Adipocyte (in vitro differentiated cells): ENCODE results near the gene ZFP90.

ENCODE experiments used
- DNase-seq: peaks from one replicate; pipeline ENCODE4 v3.0.0-alpha.2; 2015; ENCODE audit warnings: low read depth
- H3K27me3 ChIP-seq: replicated peaks from 2 replicates; pipeline ENCODE4 v1.7.0; 2013; ENCODE audit warnings: mild to moderate bottlenecking, low read length, moderate library complexity; ENCODE audit not compliant: control insufficient read depth, insufficient read depth
- H3K36me3 ChIP-seq: 2 replicates; pipeline ENCODE4 v1.7.0; 2013; ENCODE audit warnings: low read length, mild to moderate bottlenecking, moderate library complexity; ENCODE audit not compliant: control insufficient read depth, insufficient read depth, severe bottlenecking
- H3K4me1 ChIP-seq: 2 replicates; pipeline ENCODE4 v1.7.0; 2013; ENCODE audit warnings: mild to moderate bottlenecking, low read length, moderate library complexity; ENCODE audit not compliant: control insufficient read depth, insufficient read depth
- H3K4me3 ChIP-seq: 2 replicates; pipeline ENCODE4 v1.7.0; 2013; ENCODE audit warnings: mild to moderate bottlenecking, low read length, moderate library complexity
- H3K9ac ChIP-seq: 2 replicates; pipeline ENCODE4 v1.7.0; 2013; ENCODE audit warnings: mild to moderate bottlenecking, low read length, moderate library complexity
- H3K9me3 ChIP-seq: 2 replicates; pipeline ENCODE4 v1.7.0; 2013; ENCODE audit warnings: mild to moderate bottlenecking, low read length, moderate library complexity; ENCODE audit not compliant: control insufficient read depth

The ZFP90 gene

DNA sequence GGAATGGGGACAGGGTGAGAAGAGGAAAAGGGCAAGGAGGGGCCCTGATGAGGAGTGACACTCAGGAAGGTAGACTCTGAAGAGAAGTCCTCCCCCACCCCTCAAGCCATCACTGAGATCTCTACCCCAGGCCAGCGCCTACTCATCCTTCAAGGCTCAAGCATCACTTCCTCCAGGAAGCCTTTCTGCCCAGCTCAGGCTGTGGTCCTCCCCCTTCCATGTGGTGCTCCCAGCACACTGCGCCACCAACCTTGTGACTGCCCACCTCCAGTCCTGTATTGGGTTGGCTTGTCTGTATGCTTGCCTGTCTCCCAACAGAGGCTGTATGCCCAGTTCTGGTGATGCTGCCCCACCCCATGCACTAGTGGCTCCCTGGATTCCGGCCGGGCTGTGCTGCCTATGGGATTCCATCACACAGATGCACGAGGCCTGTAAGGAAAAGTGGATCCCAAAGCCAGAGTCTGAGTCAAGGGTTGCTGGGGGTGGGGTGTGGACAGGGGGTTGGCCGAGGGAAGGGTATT, 19.8 kb upstream of the ZFP90 start:
- no peaks in the 10 kb centered on the region for H3K36me3 ChIP-seq
- no peak overlapping the region for H3K4me3 ChIP-seq

DNA sequence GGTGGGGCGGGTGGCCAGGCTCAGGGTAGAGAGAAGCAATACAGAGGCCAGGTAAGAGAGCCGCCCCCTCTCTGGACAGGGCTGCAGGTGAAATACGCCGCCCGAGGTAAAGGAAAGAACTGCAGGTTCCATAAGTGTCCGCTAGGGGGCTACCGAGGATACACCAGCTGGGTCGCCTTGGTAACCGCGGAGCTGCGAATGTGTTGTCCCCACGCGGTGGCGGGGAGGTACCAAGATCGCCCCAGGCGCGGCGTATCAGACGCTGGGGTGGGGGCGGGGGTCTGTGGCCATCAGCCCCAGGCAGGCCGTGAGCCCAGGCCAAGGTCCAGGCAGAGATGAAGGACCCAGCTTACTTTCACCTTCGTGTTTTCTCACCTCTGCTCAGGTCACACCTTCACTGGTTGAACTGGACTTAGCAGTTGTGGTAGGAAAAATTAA, 18.4 kb upstream of the ZFP90 start:
- Histone ChIP-seq H3K9me3 (no peaks in the 10 kb centered on the region), H3K27me3 (peaks cover 15% of the 10 kb centered on the region), H3K36me3 (no peaks in the 10 kb centered on the region), H3K9ac (no peak overlapping the region), H3K4me1 (peaks cover 4% of the 10 kb centered on the region), H3K4me3 (peak overlapping the region; percentile 50)
- DNase-seq: peak; percentile 94

More for the DNA sequence above, 19.8 kb upstream of the ZFP90 start:
- DNase-seq: no peak
- Histone ChIP-seq H3K4me1 (peaks cover 4% of the 10 kb centered on the region), H3K9me3 (no peaks in the 10 kb centered on the region), H3K9ac (no peak overlapping the region), H3K27me3 (peaks cover 14% of the 10 kb centered on the region)

DNA sequence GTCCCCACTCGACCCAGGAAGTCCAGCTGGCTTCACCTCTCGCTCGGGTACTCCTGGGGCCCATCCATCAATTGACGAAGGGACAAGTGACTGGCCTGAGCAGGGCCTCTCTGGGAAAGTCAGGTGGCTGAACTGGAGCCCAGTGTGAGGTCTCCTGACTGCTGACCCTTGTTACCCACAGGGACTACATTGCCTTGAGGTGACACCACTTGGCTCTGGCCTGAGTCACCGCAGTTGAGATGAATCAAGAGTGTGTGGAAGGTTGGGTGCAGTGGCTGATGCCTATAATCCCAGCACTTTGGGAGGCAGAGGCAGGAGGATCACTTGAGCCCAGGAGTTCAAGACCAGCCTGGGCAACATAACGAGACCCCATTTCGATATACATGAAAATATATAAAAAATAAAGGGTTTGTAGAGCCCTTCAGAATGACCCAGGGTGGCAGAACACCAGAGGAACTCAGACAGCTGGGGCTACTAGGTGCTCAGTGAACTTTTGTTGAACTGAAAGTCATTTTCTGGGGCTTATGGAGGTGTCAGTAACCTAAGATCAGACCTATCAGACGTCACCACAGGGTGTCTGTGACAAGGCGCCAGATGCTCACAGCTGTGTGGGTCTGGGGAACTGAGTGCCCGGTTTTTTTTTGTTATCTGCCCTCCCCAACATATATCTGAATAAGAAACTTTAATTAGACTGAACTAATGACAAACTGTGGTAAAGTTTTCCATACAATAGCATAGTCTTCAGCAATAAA, 14.8 kb upstream of the ZFP90 start:
- Histone ChIP-seq H3K4me1 (peaks cover 10% of the 10 kb centered on the region), H3K27me3 (peaks cover 12% of the 10 kb centered on the region), H3K4me3 (no peak overlapping the region), H3K9ac (no peak overlapping the region), H3K9me3 (no peaks in the 10 kb centered on the region), H3K36me3 (no peaks in the 10 kb centered on the region)
- no peak for DNase-seq

DNA sequence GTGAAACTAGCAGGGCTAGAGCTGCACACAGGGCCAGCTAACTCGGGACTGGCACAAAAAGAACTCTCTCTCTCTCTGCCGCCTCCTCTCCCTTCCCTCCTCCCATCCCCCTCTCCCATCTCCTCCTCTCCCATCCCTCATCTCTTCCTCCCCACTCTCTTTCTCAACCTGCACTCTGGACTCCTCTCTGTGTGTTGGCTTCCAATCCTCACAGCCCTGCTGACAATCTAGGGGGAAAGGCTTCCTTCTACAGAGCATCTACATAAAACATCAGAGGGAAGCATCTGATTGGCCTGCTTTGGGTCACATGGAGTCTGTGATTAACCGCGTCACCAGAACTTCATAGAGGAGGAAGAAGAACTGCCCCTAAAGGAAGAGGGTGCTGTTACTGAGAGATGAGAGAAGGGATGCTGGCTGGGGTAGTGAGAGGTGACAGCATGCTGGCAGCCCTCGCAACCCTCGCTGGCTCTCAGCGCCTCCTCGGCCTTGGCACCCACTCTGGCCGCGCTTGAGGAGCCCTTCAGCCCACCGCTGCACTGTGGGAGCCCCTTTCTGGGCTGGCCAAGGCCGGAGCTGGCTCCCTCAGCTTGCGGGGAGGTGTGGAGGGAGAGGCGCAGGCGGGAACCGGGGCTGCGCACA, 12.8 kb upstream of the ZFP90 start:
- Histone ChIP-seq H3K4me3 (no peak overlapping the region), H3K36me3 (no peaks in the 10 kb centered on the region), H3K9ac (no peak overlapping the region), H3K9me3 (no peaks in the 10 kb centered on the region), H3K4me1 (peaks cover 18% of the 10 kb centered on the region), H3K27me3 (peaks cover 11% of the 10 kb centered on the region)
- DNase-seq: no peak

DNA sequence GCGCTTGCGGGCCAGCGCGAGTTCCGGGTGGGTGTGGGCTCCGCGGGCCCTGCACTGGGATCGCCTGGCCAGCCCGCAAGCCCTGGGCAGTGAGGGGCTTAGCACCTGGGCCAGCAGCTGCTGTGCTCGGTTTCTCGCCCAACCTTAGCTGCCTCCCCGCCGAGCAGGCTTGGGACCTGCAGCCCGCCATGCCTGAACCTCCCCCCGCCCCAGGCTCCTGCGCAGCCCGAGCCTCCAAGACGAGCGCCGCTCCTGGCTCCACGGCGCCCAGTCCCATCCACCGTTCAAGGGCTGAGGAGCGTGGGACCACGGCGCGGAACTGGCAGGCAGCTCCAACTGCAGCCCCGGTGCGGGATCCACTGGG, 12.3 kb upstream of the ZFP90 start:
- DNase-seq: no peak
- no peaks in the 10 kb centered on the region for H3K9me3 ChIP-seq

DNA sequence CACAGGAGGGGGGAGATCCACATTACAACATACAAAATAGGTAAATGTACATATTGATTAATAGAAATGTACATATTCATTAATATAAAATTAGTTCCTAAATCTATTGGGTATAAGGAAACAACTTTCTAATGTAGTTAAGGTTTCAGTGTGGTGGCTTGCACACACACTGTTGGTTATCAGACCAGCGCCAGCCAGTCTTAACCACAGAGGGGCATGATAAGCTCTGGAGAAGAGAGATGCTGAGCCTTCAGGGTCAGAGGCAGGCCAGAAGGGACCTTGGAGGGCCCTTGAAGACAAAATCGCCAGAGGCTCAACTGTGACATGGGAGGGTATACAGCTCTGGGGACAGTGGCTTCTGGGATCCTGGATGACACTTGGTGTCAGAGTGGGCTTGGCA, 10.9 kb upstream of the ZFP90 start:
- no peak overlapping the region for H3K4me3 ChIP-seq
- peaks cover 18% of the 10 kb centered on the region for H3K4me1 ChIP-seq
- H3K9me3 ChIP-seq: no peaks in the 10 kb centered on the region
- no peak overlapping the region for H3K9ac ChIP-seq
- no peaks in the 10 kb centered on the region for H3K36me3 ChIP-seq
- no peak for DNase-seq
- H3K27me3 ChIP-seq: peaks cover 11% of the 10 kb centered on the region

More for the DNA sequence above, 12.3 kb upstream of the ZFP90 start:
- Histone ChIP-seq H3K9ac (no peak overlapping the region), H3K4me1 (peaks cover 18% of the 10 kb centered on the region), H3K27me3 (peaks cover 11% of the 10 kb centered on the region), H3K36me3 (no peaks in the 10 kb centered on the region), H3K4me3 (no peak overlapping the region)

DNA sequence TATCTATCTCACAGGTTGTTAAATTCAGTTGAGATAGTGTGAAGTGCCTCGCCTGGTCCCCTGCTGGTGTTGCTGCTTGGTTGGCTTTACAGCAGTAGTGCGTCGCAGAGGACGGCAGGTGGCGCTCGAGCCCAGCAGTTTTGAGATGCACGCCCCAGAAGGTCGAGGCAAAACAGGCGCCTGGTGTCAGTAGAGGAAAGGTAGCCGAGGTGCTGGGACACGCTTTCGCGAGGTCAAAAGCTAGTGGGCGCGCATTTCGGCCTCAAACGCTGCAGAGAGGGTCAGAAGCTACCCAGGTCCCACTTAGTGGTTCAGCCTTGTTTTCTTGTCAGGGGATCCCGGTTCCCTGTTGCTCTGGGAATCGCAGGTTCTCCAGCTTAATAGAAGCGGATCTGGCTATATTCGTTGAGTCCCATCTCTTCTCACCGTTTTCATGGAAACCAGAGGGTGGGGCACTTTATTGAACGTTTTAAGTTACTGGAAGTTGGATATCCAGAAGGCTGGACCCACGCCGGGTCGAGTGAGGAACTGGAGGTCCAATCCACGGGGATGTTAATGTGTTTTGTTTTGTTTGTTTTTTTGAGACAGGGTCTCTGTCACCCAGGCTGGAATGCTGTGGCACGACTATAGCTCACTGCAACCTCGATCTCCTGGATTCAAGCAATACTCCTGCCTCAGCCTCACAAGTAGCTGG, 10.3 kb upstream of the ZFP90 start:
- no peaks in the 10 kb centered on the region for H3K9me3 ChIP-seq
- peak overlapping the region; percentile 66 for H3K4me3 ChIP-seq
- H3K9ac ChIP-seq: no peak overlapping the region
- H3K36me3 ChIP-seq: no peaks in the 10 kb centered on the region
- H3K27me3 ChIP-seq: peaks cover 11% of the 10 kb centered on the region
- peak; percentile 91 for DNase-seq
- peaks cover 18% of the 10 kb centered on the region for H3K4me1 ChIP-seq

DNA sequence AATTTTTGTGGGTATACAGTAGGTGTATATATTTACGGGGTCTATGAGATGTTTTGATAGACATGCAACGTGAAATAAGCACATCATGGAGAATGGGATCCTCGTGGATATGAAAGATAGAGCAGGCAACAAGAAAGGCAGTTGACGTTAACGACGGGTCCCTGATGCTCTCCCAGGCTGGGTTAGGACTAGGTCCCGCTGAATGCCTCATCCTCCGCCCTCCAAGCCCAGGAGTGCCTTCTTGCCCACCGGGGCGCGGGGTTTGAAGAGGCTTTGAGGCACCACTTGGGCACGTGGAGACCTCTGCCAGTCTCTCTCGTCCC, 9.5 kb upstream of the ZFP90 start:
- peaks cover 5% of the 10 kb centered on the region for H3K27me3 ChIP-seq
- H3K36me3 ChIP-seq: no peaks in the 10 kb centered on the region
- H3K9me3 ChIP-seq: no peaks in the 10 kb centered on the region
- peak overlapping the region; percentile 86 for H3K4me3 ChIP-seq
- DNase-seq: no peak
- H3K4me1 ChIP-seq: peaks cover 18% of the 10 kb centered on the region
- peak overlapping the region; percentile 79 for H3K9ac ChIP-seq

DNA sequence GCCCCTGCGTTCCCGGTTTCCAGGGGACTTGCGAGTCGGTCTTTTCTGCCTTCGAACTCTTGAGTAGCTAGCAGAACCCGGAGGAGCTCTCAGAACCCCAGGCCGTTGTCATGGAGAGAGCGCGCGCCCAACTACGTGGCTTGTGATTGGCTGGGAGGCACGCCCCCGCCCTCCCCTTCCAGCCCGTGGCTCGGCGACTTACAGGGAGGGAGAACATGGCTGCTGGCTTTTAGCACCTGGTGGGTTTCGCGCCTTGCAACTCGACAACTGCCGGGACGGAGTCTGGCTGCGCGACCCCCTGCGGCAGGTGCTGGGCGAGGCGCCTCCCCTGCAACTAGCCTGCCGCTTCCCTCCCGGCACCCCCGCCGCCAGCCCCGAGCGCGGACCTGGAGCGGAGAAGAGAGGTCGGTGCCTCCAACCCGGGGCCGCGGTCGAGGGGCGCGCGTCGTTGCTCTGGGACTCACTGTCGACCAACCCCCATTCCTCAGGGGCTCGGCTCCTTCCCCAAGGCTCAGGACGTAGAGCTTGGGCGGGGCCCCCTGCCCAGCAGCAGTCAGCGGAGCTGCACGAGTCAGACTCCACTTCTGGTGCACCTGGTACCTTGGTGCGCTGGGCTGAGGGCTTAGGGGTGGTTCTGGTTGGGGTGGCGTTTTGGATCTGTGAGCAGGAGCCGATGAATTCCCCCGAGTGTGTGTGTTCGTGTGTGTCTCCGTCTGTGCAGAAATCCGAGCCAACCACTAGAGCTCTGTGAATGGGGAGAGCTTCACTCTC, 9.0 kb upstream of the ZFP90 start:
- H3K27me3 ChIP-seq: peaks cover 5% of the 10 kb centered on the region
- H3K9me3 ChIP-seq: no peaks in the 10 kb centered on the region
- H3K4me3 ChIP-seq: peak overlapping the region; percentile 86
- peak; percentile 95 for DNase-seq
- H3K4me1 ChIP-seq: peaks cover 18% of the 10 kb centered on the region
- H3K36me3 ChIP-seq: no peaks in the 10 kb centered on the region
- H3K9ac ChIP-seq: peak overlapping the region; percentile 79

DNA sequence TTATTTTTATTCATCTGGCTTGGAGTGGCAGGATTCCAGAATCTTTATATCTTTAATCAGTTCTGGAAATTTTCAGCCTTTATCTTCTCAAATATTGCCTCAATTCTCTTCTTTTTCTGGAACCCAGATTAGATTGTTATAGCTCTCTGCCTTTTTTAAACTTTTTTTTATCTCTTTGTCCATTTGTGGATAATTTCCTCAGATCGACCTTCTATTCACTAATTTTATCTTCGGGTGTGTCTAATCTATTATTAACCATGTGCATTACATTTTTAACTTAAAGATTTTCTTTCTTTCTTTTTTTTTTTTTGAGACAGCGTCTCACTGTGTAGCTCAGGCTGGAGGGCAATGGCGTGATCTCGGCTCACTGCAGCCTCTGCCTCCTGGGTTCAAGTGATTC, 5.2 kb upstream of the ZFP90 start:
- H3K36me3 ChIP-seq: no peaks in the 10 kb centered on the region
- no peaks in the 10 kb centered on the region for H3K27me3 ChIP-seq
- H3K9me3 ChIP-seq: no peaks in the 10 kb centered on the region
- H3K4me3 ChIP-seq: no peak overlapping the region
- DNase-seq: no peak
- no peak overlapping the region for H3K9ac ChIP-seq
- peaks cover 15% of the 10 kb centered on the region for H3K4me1 ChIP-seq

DNA sequence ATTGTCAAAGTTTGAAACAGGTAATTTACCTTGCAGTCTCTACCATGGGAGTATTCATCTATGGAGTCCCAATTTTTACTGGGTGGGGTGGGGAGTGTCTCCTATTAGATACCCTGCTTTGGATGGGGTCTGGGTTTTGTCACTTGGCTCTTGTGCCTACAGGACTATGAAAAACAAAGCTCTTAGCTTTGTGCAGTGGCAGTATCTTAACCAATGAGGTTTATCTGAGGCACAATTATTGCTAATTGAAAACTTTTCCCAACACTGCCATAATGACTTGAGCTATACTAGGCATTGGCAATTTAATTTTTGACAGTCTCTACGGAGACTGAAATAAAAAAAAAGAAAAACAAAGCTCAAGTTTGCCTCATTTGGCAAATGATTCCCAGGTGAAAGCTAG, 3.8 kb upstream of the ZFP90 start:
- no peaks in the 10 kb centered on the region for H3K36me3 ChIP-seq
- H3K9me3 ChIP-seq: no peaks in the 10 kb centered on the region
- H3K4me1 ChIP-seq: peaks cover 10% of the 10 kb centered on the region
- H3K27me3 ChIP-seq: no peaks in the 10 kb centered on the region
- no peak overlapping the region for H3K4me3 ChIP-seq
- DNase-seq: no peak
- H3K9ac ChIP-seq: no peak overlapping the region
